GM06990 (cell line): Measurements from ENCODE around the gene ZNF346.

Experiments
- DNase-seq: peaks from one replicate; pipeline ENCODE4 v3.0.0-alpha.2; 2011; ENCODE audit not compliant: insufficient read length; ENCODE audit errors: extremely low read depth
- H3K27me3 ChIP-seq: replicated peaks from 2 replicates; pipeline ENCODE4 v1.6.0; 2011; ENCODE audit warnings: low read length; ENCODE audit not compliant: control insufficient read depth, insufficient read depth
- H3K36me3 ChIP-seq: 2 replicates; pipeline ENCODE4 v1.5.1; 2011; ENCODE audit warnings: low read length; ENCODE audit not compliant: control insufficient read depth, insufficient read depth
- H3K4me3 ChIP-seq: replicated peaks from 2 replicates; pipeline ENCODE4 v1.5.1; 2011; ENCODE audit warnings: low read depth, mild to moderate bottlenecking, control low read depth, low read length
- CTCF ChIP-seq: IDR thresholded peaks from 2 replicates; pipeline ENCODE4 v1.5.1; 2011; ENCODE audit warnings: low read length, control low read depth, mild to moderate bottlenecking, inconsistent platforms; ENCODE audit not compliant: insufficient read depth, poor library complexity, severe bottlenecking

ZNF346 gene

GRCh38 chr5:177098470-177099141, 76.1 kb downstream of the ZNF346 start:
- Histone ChIP-seq H3K27me3 (no peaks in the 10 kb centered on the region; the same call in 1 of the 2 replicates), H3K36me3 (no peaks in the 10 kb centered on the region), H3K4me3 (no peak overlapping the region)
- no peak for DNase-seq
- no peak for TF ChIP-seq CTCF

GRCh38 chr5:177099422-177100093, 77.1 kb downstream of the ZNF346 start:
- Histone ChIP-seq H3K36me3 (no peaks in the 10 kb centered on the region), H3K27me3 (no peaks in the 10 kb centered on the region; the same call in 1 of the 2 replicates), H3K4me3 (no peak overlapping the region)
- DNase-seq = no peak
- TF ChIP-seq CTCF = no peak

GRCh38 chr5:177100714-177101121, 78.2 kb downstream of the ZNF346 start:
- no peaks in the 10 kb centered on the region for H3K36me3 ChIP-seq
- no peak overlapping the region for H3K4me3 ChIP-seq
- TF ChIP-seq CTCF = no peak
- no peaks in the 10 kb centered on the region; the same call in 1 of the 2 replicates for H3K27me3 ChIP-seq
- no peak for DNase-seq

- no peak for TF ChIP-seq CTCF
- no peak overlapping the region for H3K4me3 ChIP-seq
- no peaks in the 10 kb centered on the region; the same call in 1 of the 2 replicates for H3K27me3 ChIP-seq
- no peak for DNase-seq
- no peaks in the 10 kb centered on the region for H3K36me3 ChIP-seq
Observed at GRCh38 chr5:177103523-177104253, 81.2 kb downstream of the ZNF346 start.

- DNase-seq = no peak
- TF ChIP-seq CTCF = no peak
- Histone ChIP-seq H3K36me3 (no peaks in the 10 kb centered on the region), H3K4me3 (no peak overlapping the region), H3K27me3 (no peaks in the 10 kb centered on the region)
Observed at GRCh38 chr5:177105691-177106476, 83.4 kb downstream of the ZNF346 start.
